HepG2 (cell line): ENCODE measurements around the gene SDR39U1. TPM values are rescaled to one million over a fixed set of nuclear protein-coding genes. Genes with fewer than 3 reads are reported as not detected.

Experiments
- AHR ChIP-seq: IDR thresholded peaks from 2 replicates; pipeline ENCODE4 v1.6.1; 2018; ENCODE audit warnings: missing genetic modification reagents, missing compliant biosample characterization
- ATAD3A ChIP-seq: sonication (generic); formaldehyde crosslinking; IDR thresholded peaks from 2 replicates; pipeline ENCODE4 v1.4.0; 2020; ENCODE audit warnings: missing genetic modification reagents
- CBFB ChIP-seq: sonication (generic); formaldehyde crosslinking; IDR thresholded peaks from 2 replicates; pipeline ENCODE4 v1.4.0; 2020; ENCODE audit warnings: missing genetic modification reagents
- CREM ChIP-seq, 2 experiments: sonication (generic) in 1 of 2; formaldehyde crosslinking in 1 of 2; IDR thresholded peaks; 2 replicates each; pipeline versions ENCODE4 v1.4.0 to v1.6.1; 2016 to 2020; ENCODE audit warnings: antibody characterized with exemption in 1 of 2, mild to moderate bottlenecking in 1 of 2, missing genetic modification reagents in 1 of 2
- CTCF ChIP-seq: sonication (generic); formaldehyde crosslinking; IDR thresholded peaks from 2 replicates; pipeline ENCODE4 v1.5.0; 2020; ENCODE audit warnings: mild to moderate bottlenecking, missing genetic modification reagents, moderate library complexity
- GTF2F1 ChIP-seq: fragments of 150-350 bp; IDR thresholded peaks from 2 replicates; pipeline ENCODE4 v1.6.1; 2014; ENCODE audit warnings: low read length
- HOXA3 ChIP-seq: sonication (generic); formaldehyde crosslinking; IDR thresholded peaks from 2 replicates; pipeline ENCODE4 v1.5.0; 2020; ENCODE audit warnings: missing genetic modification reagents
- JUND ChIP-seq: sonication (generic); formaldehyde crosslinking; IDR thresholded peaks from 2 replicates; pipeline ENCODE4 v1.8.0; 2022; ENCODE audit warnings: mild to moderate bottlenecking, missing genetic modification reagents
- NFE2L1 ChIP-seq: sonication (generic); formaldehyde crosslinking; IDR thresholded peaks from 2 replicates; pipeline ENCODE4 v1.4.0; 2020; ENCODE audit warnings: missing genetic modification reagents, mild to moderate bottlenecking, borderline replicate concordance
- RARA ChIP-seq: IDR thresholded peaks from 2 replicates; pipeline ENCODE4 v1.6.1; 2016; ENCODE audit warnings: missing genetic modification reagents, missing compliant biosample characterization
- SNRNP70 ChIP-seq: fragments of 200-400 bp; formaldehyde crosslinking; IDR thresholded peaks from 2 replicates; pipeline ENCODE4 v1.6.1; 2017; ENCODE audit warnings: mild to moderate bottlenecking, low read depth, low read length, moderate library complexity
- TERF1 ChIP-seq: sonication (generic); formaldehyde crosslinking; IDR thresholded peaks from 2 replicates; pipeline ENCODE4 v1.8.0; 2022; ENCODE audit warnings: mild to moderate bottlenecking, missing genetic modification reagents, moderate library complexity
- ZMYM2 ChIP-seq: sonication (generic); formaldehyde crosslinking; IDR thresholded peaks from 2 replicates; pipeline ENCODE4 v1.8.0; 2022; ENCODE audit warnings: mild to moderate bottlenecking, missing genetic modification reagents
- ZNF383 ChIP-seq: sonication (generic); formaldehyde crosslinking; IDR thresholded peaks from 2 replicates; pipeline ENCODE4 v1.4.0; 2020; ENCODE audit warnings: missing genetic modification reagents, mild to moderate bottlenecking, borderline replicate concordance
- ZNF512B ChIP-seq: sonication (generic); formaldehyde crosslinking; IDR thresholded peaks from 2 replicates; pipeline ENCODE4 v1.5.1; 2020; ENCODE audit warnings: missing genetic modification reagents, mild to moderate bottlenecking, borderline replicate concordance
- ZNF589 ChIP-seq: sonication (generic); formaldehyde crosslinking; conservative IDR thresholded peaks from 2 replicates; pipeline ENCODE4 v1.8.0; 2022; ENCODE audit warnings: mild to moderate bottlenecking, moderate library complexity, missing genetic modification reagents
- ZNF687 ChIP-seq: sonication (generic); formaldehyde crosslinking; IDR thresholded peaks from 2 replicates; pipeline ENCODE4 v1.5.1; 2020; ENCODE audit warnings: mild to moderate bottlenecking, missing genetic modification reagents, moderate library complexity
- polyA plus RNA-seq, 8 experiments: library from polyadenylated mRNA; depleted of rRNA in 3 of 8; stranded (reverse) in 7 of 8; unstranded in 1 of 8; fragments of >200 nt; fragmentation: Illumina TruSeq in 4 of 8; extraction: Trizol in 4 of 8; gene quantifications; 2 replicates each; pipeline versions ENCODE4 v1.2.1 to v1.2.3, GENCODE V29; 2011 to 2016; ENCODE audit warnings: low read depth in 4 of 8, missing spikeins in 1 of 8, mixed read lengths in 1 of 8; ENCODE audit not compliant: insufficient read depth in 1 of 8
- total RNA-seq, 5 experiments: library from RNA; depleted of rRNA; stranded (reverse); fragments of >200 nt; fragmentation: Illumina TruSeq; extraction: Trizol; gene quantifications; 2 replicates each; pipeline ENCODE4 v1.2.3, GENCODE V29; 2016; ENCODE audit warnings: low read depth in 1 of 5

Gene SDR39U1
- total and polyA plus RNA-seq, 2 of the 13 experiments (the other 11 are each of a cell fraction or from before 2014, with no cell fraction given) = 34.4 to 129 TPM

GRCh38 chr14:24442240-24443052 is at the start of gene SDR39U1 (continued):
- 0 out of 2 replicates have a peak, but pooled peaks have one; percentile 31 for TF ChIP-seq ZNF512B (CRISPR knock-in tag)
- TF ChIP-seq JUND (CRISPR knock-in tag) = peak; percentile 34; the same call in 1 of the 2 replicates
- no peak; the same call in 1 of the 2 replicates for TF ChIP-seq ZMYM2 (CRISPR knock-in tag)
- TF ChIP-seq CTCF (CRISPR knock-in tag) = peak; percentile 50
- peak; percentile 73 for TF ChIP-seq ATAD3A (CRISPR knock-in tag)
- TF ChIP-seq SNRNP70 = no peak
- TF ChIP-seq ZNF383 (CRISPR knock-in tag) = peak; percentile 99; the same call in 1 of the 2 replicates
- TF ChIP-seq CREM (IDR thresholded peaks at IDR 0.05) = peak; percentile 94
- 0 out of 2 replicates have a peak, but pooled peaks have one; percentile 38 for TF ChIP-seq CREM (CRISPR knock-in tag; IDR thresholded peaks at IDR 0.05)
- TF ChIP-seq GTF2F1 = 0 out of 2 replicates have a peak, but pooled peaks have one; percentile 85
- TF ChIP-seq AHR (CRISPR knock-in tag) = peak; percentile 71; the same call in 1 of the 2 replicates
- no peak for TF ChIP-seq TERF1 (CRISPR knock-in tag)
- peak; percentile 100 for TF ChIP-seq ZNF687 (CRISPR knock-in tag)
- TF ChIP-seq NFE2L1 (CRISPR knock-in tag) = peak; percentile 76; the same call in 1 of the 2 replicates
- TF ChIP-seq ZNF589 = peak; percentile 97; the same call in 1 of the 2 replicates
- TF ChIP-seq HOXA3 (CRISPR knock-in tag) = peak; percentile 83
- peak; percentile 3; the same call in 1 of the 2 replicates for TF ChIP-seq RARA (CRISPR knock-in tag)
- TF ChIP-seq CBFB (CRISPR knock-in tag) = peak; percentile 84
